Right atrium auricular region (tissue), 2 donors: ENCODE results near the gene GRB10. TPM values are rescaled to one million over a fixed set of nuclear protein-coding genes. Genes with fewer than 3 reads are reported as not detected.

Source experiments
- DNase-seq: peaks from one replicate; pipeline ENCODE4 v3.0.0-alpha.2; 2019; ENCODE audit warnings: low spot score
- H3K27ac ChIP-seq, 2 donors: fragments of 200-600 bp; sonication (generic); 1 replicate in 1 of 2; 2 replicates in 1 of 2; pipeline ENCODE4 v1.5.1; 2016 to 2019
- H3K27me3 ChIP-seq, 2 donors: fragments of 200-600 bp; sonication (generic); one replicate each; pipeline versions ENCODE4 v1.5.1 to v1.6.0; 2017 to 2019
- H3K36me3 ChIP-seq: fragments of 200-600 bp; sonication (generic); one replicate; pipeline ENCODE4 v1.5.1; 2016
- H3K4me1 ChIP-seq, 2 donors: fragments of 200-600 bp; sonication (generic); one replicate each; pipeline versions ENCODE4 v1.5.1 to v1.6.0; 2017 to 2019
- H3K4me3 ChIP-seq, 2 donors: fragments of 200-600 bp; sonication (generic); 1 replicate in 1 of 2; 2 replicates in 1 of 2; pipeline ENCODE4 v1.5.1; 2017 to 2019; ENCODE audit warnings: mild to moderate bottlenecking in 1 of 2, moderate library complexity in 1 of 2
- H3K9me3 ChIP-seq, 2 donors: fragments of 200-600 bp; sonication (generic); one replicate each; pipeline ENCODE4 v1.5.1; 2019
- CTCF ChIP-seq, 2 donors: fragments of 200-600 bp; sonication (generic); IDR thresholded peaks; one replicate each; pipeline ENCODE4 v1.5.1; 2019; ENCODE audit warnings: antibody characterized with exemption in 2 of 2
- total RNA-seq, 2 donors: library from RNA; depleted of rRNA; stranded (reverse); fragments of >200 nt; gene quantifications; one replicate each; pipeline ENCODE4 v1.1.0, GENCODE V29; 2016

GRB10 gene
- total RNA-seq, 2 donors from 2014 or later: 36.5 to 39.0 TPM

DNA sequence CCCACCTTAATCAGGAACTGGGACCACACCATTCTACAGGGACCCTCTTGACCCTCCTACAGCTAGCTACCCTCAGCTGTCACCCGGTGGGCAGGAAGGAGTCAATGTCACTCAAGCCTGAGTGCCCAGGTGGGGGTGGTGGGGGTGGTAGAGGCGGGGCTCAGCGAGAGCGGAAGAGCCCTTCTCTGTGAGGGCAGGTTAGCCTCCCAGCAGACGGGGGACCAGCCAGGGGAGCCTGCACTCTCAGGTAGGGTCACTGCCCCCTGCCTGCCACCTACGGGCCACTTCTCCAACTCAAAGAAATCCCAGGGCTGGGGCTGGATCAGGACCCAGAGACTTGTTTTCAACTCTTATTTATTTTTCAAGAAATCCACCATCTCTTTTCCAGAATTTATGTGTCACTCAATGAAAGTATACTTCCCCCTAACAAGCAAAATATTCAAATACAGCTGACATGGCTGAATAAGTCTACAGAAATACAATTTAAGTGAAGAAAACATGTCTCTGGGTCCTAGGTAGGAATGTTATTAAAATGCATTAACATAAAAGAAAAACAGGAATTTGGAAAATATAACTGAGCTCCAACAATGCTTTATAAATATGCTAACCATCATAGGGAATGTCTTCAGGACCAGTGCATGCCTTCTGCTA lies 154.1 kb downstream of the GRB10 start:
- Histone ChIP-seq H3K27ac (peak overlapping the region; percentile 78 to 83), H3K4me3 (no peak overlapping the region), H3K27me3 (no peaks in the 10 kb centered on the region), H3K9me3 (no peaks in the 10 kb centered on the region), H3K36me3 (no peaks in the 10 kb centered on the region), H3K4me1 (peaks cover 0 to 64% of the 10 kb centered on the region in 2 donors)
- peak; percentile 36 for DNase-seq
- no peak for TF ChIP-seq CTCF (IDR thresholded peaks at IDR 0.05)

DNA sequence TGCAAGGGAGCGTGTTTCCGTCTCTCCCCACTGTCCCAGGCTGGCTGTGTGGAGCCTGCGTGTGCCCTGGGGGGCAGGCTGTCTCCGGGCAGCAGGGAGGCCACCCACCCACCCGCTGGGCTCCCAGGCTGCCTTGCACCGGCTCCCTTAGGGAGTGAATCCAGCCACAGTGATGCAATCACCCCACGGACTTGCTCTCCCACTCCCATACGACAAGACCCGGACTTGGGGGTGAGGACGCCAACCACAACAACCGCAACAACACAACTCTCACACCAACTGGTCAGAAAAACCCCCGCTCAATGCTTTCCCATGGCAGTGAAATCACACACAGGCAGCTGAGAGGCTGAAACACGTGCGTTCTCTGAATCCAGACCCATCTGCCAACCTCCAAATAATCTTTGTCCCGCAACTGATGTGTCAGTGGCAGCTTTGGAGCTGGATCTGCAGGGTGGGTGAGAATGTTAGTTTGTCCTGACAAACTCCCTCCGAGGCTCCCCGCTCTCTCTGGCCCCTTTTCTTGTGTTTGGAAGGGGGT lies 154.8 kb downstream of the GRB10 start:
- DNase-seq: no peak
- TF ChIP-seq CTCF (IDR thresholded peaks at IDR 0.05): no peak
- H3K9me3 ChIP-seq: no peaks in the 10 kb centered on the region
- H3K36me3 ChIP-seq: no peaks in the 10 kb centered on the region
- peak overlapping the region; percentile 78 to 83 for H3K27ac ChIP-seq
- H3K4me1 ChIP-seq: peaks cover 0 to 68% of the 10 kb centered on the region in 2 donors
- H3K4me3 ChIP-seq: no peak overlapping the region
- no peaks in the 10 kb centered on the region for H3K27me3 ChIP-seq

GRCh38 chr7:50626286-50626685 lies 156.4 kb downstream of the GRB10 start:
- Histone ChIP-seq H3K4me1 (peaks cover 0 to 69% of the 10 kb centered on the region in 2 donors), H3K27me3 (no peaks in the 10 kb centered on the region), H3K9me3 (no peaks in the 10 kb centered on the region), H3K4me3 (no peak overlapping the region), H3K27ac (peak overlapping the region in 1 of 2 donors; percentile 78), H3K36me3 (no peaks in the 10 kb centered on the region)
- TF ChIP-seq CTCF (IDR thresholded peaks at IDR 0.05): no peak
- no peak for DNase-seq

DNA sequence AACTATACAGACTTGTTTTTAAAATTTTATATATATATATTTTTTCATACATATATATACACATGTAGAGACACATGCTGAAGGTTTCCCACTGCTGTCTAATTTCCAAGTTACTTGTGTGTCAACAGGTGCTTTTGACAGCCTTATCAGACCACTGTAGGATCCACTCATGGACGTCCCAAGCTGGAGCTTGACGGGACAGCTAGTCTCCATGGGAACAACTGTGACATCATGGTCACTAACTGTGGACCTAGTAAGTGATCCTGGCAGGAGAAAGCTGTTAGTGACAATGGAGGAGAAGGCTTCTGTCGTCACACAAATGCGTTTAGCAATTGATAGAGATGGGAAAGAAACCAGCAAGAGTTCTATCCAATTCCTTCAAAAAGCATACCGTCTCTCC lies 157.3 kb downstream of the GRB10 start:
- no peaks in the 10 kb centered on the region for H3K27me3 ChIP-seq
- H3K27ac ChIP-seq: peak overlapping the region in 1 of 2 donors; percentile 78
- H3K9me3 ChIP-seq: no peaks in the 10 kb centered on the region
- peaks cover 0 to 69% of the 10 kb centered on the region in 2 donors for H3K4me1 ChIP-seq
- no peak for TF ChIP-seq CTCF (IDR thresholded peaks at IDR 0.05)
- H3K36me3 ChIP-seq: no peaks in the 10 kb centered on the region
- no peak overlapping the region for H3K4me3 ChIP-seq
- no peak for DNase-seq

DNA sequence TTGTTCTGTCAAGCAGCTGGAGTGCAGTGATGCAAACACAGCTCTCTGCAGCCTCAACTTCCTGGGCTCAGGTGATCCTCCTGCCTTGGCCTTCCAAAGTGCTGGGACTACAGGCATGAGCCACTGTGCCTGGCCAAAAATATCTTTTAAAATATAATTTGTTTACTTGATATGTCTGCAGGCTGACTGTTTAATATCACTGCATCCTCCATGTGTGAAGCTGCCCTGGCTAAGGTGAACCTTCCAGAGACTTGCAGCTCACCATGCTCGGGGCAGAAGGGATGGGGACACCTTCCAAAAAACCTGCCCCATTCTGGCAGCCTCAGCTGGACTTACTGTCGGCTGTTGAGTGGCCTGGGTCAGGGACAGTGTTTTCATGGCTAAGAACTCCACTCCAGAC lies 159.9 kb downstream of the GRB10 start:
- no peak for TF ChIP-seq CTCF (IDR thresholded peaks at IDR 0.05)
- H3K4me1 ChIP-seq: peaks cover 0 to 45% of the 10 kb centered on the region in 2 donors
- peak overlapping the region; percentile 76 to 85 for H3K27ac ChIP-seq

More for the DNA sequence above, 159.9 kb downstream of the GRB10 start:
- Histone ChIP-seq H3K36me3 (no peaks in the 10 kb centered on the region), H3K4me3 (no peak overlapping the region), H3K9me3 (no peaks in the 10 kb centered on the region), H3K27me3 (no peaks in the 10 kb centered on the region)
- DNase-seq: no peak
